ENCODE results near the gene RFX7.

Gene RFX7

GRCh38 chr15:56227780-56228179 is 15.9 kb downstream of the RFX7 start:
- CTCF ChIA-PET, result no interaction called here
- POLR2A ChIA-PET, result no interaction called here
- TF ChIP-seq HDGF (IDR thresholded peaks at IDR 0.05; ENCODE audit: borderline replicate concordance) (no peak), L3MBTL2 (conservative IDR thresholded peaks at IDR 0.05) (no peak), FOXM1 (IDR thresholded peaks at IDR 0.05; ENCODE audit: borderline replicate concordance) (no peak), SUZ12 (IDR thresholded peaks at IDR 0.05) (no peak), ARNT (IDR thresholded peaks at IDR 0.05) (no peak), SP1 (IDR thresholded peaks at IDR 0.05) (no peak), TARDBP (IDR thresholded peaks at IDR 0.05) (no peak), ZNF384 (IDR thresholded peaks at IDR 0.05) (no peak)
- no peak for DNase-seq (ENCODE audit: extremely low spot score)

- ChIA-PET POLR2A (no interaction called here), CTCF (no interaction called here)
- DNase-seq (ENCODE audit: extremely low spot score), result no peak
- TF ChIP-seq HDGF (IDR thresholded peaks at IDR 0.05; ENCODE audit: borderline replicate concordance) (no peak), FOXM1 (IDR thresholded peaks at IDR 0.05; ENCODE audit: borderline replicate concordance) (no peak), BHLHE40 (IDR thresholded peaks at IDR 0.05; ENCODE audit: borderline replicate concordance) (no peak), FOXA1 (IDR thresholded peaks at IDR 0.05) (no peak), LEF1 (IDR thresholded peaks at IDR 0.05; ENCODE audit: borderline replicate concordance) (no peak), ELF4 (IDR thresholded peaks at IDR 0.05) (no peak), TARDBP (IDR thresholded peaks at IDR 0.05) (no peak), CTBP1 (IDR thresholded peaks at IDR 0.05; ENCODE audit: borderline replicate concordance) (no peak), SUZ12 (IDR thresholded peaks at IDR 0.05) (no peak), NFRKB (IDR thresholded peaks at IDR 0.05) (no peak), L3MBTL2 (conservative IDR thresholded peaks at IDR 0.05) (no peak), ARNT (IDR thresholded peaks at IDR 0.05) (no peak), SP1 (IDR thresholded peaks at IDR 0.05) (no peak), FOXK2 (IDR thresholded peaks at IDR 0.05) (no peak), ZNF384 (IDR thresholded peaks at IDR 0.05) (no peak)
- TF ChIP-seq, protein P1, sequence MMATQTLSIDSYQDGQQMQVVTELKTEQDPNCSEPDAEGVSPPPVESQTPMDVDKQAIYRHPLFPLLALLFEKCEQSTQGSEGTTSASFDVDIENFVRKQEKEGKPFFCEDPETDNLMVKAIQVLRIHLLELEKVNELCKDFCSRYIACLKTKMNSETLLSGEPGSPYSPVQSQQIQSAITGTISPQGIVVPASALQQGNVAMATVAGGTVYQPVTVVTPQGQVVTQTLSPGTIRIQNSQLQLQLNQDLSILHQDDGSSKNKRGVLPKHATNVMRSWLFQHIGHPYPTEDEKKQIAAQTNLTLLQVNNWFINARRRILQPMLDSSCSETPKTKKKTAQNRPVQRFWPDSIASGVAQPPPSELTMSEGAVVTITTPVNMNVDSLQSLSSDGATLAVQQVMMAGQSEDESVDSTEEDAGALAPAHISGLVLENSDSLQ (IDR thresholded peaks at IDR 0.05), result no peak
Observed at GRCh38 chr15:56227306-56227705, 16.4 kb downstream of the RFX7 start.

DNA sequence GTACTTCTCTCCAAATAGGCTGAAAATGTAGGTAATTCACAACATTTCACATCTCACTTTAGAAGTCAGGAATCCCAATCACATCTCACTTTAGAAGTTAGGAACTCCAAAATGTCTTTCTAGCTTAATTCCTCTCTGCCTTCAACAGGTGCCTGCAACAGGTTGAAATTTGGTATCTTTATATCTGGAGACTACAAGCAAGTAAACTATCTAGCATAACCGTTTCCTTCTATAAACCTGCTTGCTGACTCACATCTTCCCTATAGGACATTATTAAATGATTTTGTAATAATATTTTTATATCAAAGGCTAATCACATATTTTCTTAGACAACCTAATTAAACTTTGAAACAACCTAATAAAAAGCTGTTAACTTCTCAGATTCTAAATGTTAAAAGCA is 18.2 kb downstream of the RFX7 start:
- ChIA-PET POLR2A (no interaction called here), CTCF (no interaction called here)
- DNase-seq (ENCODE audit: extremely low spot score), result no peak
- TF ChIP-seq SP1 (IDR thresholded peaks at IDR 0.05), result no peak

DNA sequence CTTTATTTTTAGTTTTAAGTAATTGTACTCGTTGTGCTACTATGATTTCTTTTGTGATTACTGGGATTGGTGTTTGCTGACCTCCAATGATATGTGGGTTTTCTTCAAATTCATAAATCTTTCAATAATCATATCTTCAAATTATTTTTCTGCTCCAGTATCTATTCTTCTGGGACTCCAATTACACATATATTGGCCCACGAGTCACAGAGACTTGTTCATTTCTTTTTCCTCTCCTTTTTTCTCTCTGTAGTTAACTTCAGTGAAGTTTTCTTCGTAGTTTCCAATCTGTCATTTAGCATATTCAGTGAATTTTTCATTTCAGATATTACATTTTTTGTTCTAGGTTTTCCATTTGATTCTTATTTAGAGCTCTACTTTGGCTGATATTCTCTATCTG is 21.4 kb downstream of the RFX7 start:
- ChIA-PET POLR2A (no interaction called here), CTCF (interaction anchor here (0.6 kb wide), 1 partner anchor 378 kb away, joined by 3 read pairs; no protein-coding TSS in a partner anchor)
- TF ChIP-seq HDGF (IDR thresholded peaks at IDR 0.05; ENCODE audit: borderline replicate concordance), result no peak
- TF ChIP-seq ELF4 (IDR thresholded peaks at IDR 0.05), result no peak
- no peak for DNase-seq (ENCODE audit: extremely low spot score)

DNA sequence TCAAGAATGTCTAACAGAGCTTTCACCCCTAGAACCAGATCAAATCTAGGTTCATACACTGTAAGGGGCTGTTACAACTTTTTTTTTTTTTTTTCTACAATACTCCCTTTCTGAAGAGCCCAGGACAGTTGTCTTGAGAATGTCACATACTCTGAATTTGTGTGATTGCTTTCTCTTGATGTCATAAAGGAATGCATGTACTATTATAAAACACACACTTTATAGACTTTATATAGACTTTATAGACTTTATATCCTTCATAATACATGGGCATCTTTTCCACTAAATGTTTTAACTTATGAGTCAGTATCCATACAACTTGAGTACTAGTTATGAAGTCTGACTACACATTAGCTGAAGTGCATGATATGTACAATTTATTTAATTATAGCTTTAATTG is 26.3 kb downstream of the RFX7 start:
- TF ChIP-seq L3MBTL2 (conservative IDR thresholded peaks at IDR 0.05) (no peak), LEF1 (IDR thresholded peaks at IDR 0.05; ENCODE audit: borderline replicate concordance) (no peak), NFRKB (IDR thresholded peaks at IDR 0.05) (no peak), CTBP1 (IDR thresholded peaks at IDR 0.05; ENCODE audit: borderline replicate concordance) (no peak), BHLHE40 (IDR thresholded peaks at IDR 0.05; ENCODE audit: borderline replicate concordance) (no peak), HDGF (IDR thresholded peaks at IDR 0.05; ENCODE audit: borderline replicate concordance) (no peak), SUZ12 (IDR thresholded peaks at IDR 0.05) (no peak), FOXK2 (IDR thresholded peaks at IDR 0.05) (no peak), TARDBP (IDR thresholded peaks at IDR 0.05) (no peak), ELF4 (IDR thresholded peaks at IDR 0.05) (no peak), ZNF384 (IDR thresholded peaks at IDR 0.05) (no peak), FOXA1 (IDR thresholded peaks at IDR 0.05) (no peak), ARNT (IDR thresholded peaks at IDR 0.05) (no peak), SP1 (IDR thresholded peaks at IDR 0.05) (no peak), FOXM1 (IDR thresholded peaks at IDR 0.05; ENCODE audit: borderline replicate concordance) (no peak)
- TF ChIP-seq, protein P1 (IDR thresholded peaks at IDR 0.05), result no peak
- POLR2A ChIA-PET, result no interaction called here
- CTCF ChIA-PET, result no interaction called here
- no peak for DNase-seq (ENCODE audit: extremely low spot score)

DNA sequence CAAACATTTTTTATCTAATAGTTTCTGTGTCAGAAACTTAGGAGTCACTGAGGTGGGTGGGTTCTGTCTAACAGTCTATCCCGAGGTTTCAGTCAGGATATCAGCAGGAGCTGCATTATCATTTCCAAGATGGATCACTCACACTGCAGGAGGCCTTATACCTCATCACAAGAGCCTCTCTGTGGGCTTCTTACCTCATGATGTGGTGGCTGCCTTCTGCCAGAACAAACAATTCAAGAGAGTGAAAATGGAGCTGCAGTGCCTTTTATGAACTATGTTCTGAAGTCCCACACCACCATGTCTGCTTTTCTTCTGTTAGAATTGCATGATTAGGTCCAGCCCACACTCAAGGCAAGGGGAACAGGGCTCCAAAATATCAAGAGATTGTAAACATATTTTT is 27.9 kb downstream of the RFX7 start:
- POLR2A ChIA-PET, result no interaction called here
- peak; percentile 18 for DNase-seq (ENCODE audit: extremely low spot score)
- TF ChIP-seq SP1 (IDR thresholded peaks at IDR 0.05) (no peak), L3MBTL2 (conservative IDR thresholded peaks at IDR 0.05) (no peak), ARNT (IDR thresholded peaks at IDR 0.05) (no peak), SUZ12 (IDR thresholded peaks at IDR 0.05) (no peak), ZNF384 (IDR thresholded peaks at IDR 0.05) (no peak), HDGF (IDR thresholded peaks at IDR 0.05; ENCODE audit: borderline replicate concordance) (no peak)
- CTCF ChIA-PET, result no interaction called here

GRCh38 chr15:56211960-56212550 is 31.6 kb downstream of the RFX7 start:
- POLR2A ChIA-PET, result no interaction called here
- DNase-seq (ENCODE audit: extremely low spot score), result no peak
- CTCF ChIA-PET, result no interaction called here
- TF ChIP-seq SP1 (IDR thresholded peaks at IDR 0.05), result no peak
- TF ChIP-seq FOXA1 (IDR thresholded peaks at IDR 0.05), result no peak
- TF ChIP-seq HDGF (IDR thresholded peaks at IDR 0.05; ENCODE audit: borderline replicate concordance), result no peak
- no peak for TF ChIP-seq CTBP1 (IDR thresholded peaks at IDR 0.05; ENCODE audit: borderline replicate concordance)
- TF ChIP-seq L3MBTL2 (conservative IDR thresholded peaks at IDR 0.05), result no peak
- no peak for TF ChIP-seq FOXM1 (IDR thresholded peaks at IDR 0.05; ENCODE audit: borderline replicate concordance)
- no peak for TF ChIP-seq ELF4 (IDR thresholded peaks at IDR 0.05)
- no peak for TF ChIP-seq FOXK2 (IDR thresholded peaks at IDR 0.05)
- TF ChIP-seq BHLHE40 (IDR thresholded peaks at IDR 0.05; ENCODE audit: borderline replicate concordance), result no peak
- TF ChIP-seq ARNT (IDR thresholded peaks at IDR 0.05), result no peak

All from HEK293T (cell line).